ENCODE data around the gene LCN2.

GRCh38 chr9:128164307-128164885, 15.1 kb downstream of the LCN2 start:
- TF ChIP-seq CTCF (conservative IDR thresholded peaks at IDR 0.05; ENCODE audit: low read depth, low read length) (no peak), EZH2 (IDR thresholded peaks at IDR 0.05; ENCODE audit: low read length, unreplicated experiment) (no peak)

Data from PC-3 (cell line).